PC-9 (cell line): ENCODE measurements around the gene GOLGA8A.

Experiments used
- EZH2 ChIP-seq: fragments of 200-600 bp; sonication (generic); IDR thresholded peaks from 2 replicates; pipeline ENCODE4 v1.8.0; 2017; ENCODE audit warnings: antibody characterized with exemption, low read depth
- TF ChIP-seq, protein P1 (sequence below): fragments of 200-600 bp; sonication (generic); conservative IDR thresholded peaks from 2 replicates; pipeline ENCODE4 v1.6.1; 2017; ENCODE audit warnings: mixed run types, antibody characterized with exemption, mild to moderate bottlenecking, moderate library complexity

DNA sequence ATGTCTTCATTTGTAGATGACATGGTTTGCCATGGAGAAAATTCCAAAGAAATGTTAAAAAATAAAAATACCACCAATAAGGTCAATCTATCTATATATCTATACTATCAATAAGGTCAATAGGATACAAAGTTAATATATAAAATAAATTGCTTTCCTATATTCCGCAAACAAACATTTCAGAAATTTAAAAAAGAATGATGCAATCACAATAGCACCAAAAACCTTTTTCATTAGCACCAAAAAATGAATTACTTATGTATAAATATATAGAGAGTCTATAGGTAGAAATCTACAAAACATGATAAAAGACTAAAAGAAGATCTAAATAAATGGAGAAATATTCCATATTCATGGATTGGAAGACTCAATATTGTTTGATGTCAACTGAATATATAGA lies 22.8 kb upstream of the GOLGA8A start:
- TF ChIP-seq, protein P1, sequence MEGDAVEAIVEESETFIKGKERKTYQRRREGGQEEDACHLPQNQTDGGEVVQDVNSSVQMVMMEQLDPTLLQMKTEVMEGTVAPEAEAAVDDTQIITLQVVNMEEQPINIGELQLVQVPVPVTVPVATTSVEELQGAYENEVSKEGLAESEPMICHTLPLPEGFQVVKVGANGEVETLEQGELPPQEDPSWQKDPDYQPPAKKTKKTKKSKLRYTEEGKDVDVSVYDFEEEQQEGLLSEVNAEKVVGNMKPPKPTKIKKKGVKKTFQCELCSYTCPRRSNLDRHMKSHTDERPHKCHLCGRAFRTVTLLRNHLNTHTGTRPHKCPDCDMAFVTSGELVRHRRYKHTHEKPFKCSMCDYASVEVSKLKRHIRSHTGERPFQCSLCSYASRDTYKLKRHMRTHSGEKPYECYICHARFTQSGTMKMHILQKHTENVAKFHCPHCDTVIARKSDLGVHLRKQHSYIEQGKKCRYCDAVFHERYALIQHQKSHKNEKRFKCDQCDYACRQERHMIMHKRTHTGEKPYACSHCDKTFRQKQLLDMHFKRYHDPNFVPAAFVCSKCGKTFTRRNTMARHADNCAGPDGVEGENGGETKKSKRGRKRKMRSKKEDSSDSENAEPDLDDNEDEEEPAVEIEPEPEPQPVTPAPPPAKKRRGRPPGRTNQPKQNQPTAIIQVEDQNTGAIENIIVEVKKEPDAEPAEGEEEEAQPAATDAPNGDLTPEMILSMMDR, result no peak
- TF ChIP-seq EZH2, result no peak
